ENCODE measurements around the gene HTRA1.

The HTRA1 gene

DNA sequence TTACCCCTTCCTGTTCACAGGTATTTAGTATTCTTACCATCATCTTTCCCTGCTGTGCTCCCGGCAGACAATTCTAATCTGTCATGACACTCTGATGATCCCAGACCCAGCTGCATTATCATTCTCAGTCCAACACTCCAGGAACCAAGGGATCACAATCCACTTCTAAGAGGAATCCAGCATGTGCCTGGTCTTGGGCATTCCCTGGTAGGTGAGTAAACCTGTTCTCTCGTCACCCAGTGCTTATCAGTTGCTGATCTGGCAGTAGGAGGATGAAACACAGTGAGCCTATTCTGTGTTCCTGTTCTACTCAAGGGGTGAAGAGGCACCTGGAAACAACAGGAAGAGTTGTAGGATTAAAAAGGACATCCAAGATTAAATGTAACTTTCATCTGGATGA, 97.9 kb downstream of the HTRA1 start:
- H3K27me3 ChIP-seq (replicated peaks; ENCODE audit: control insufficient read depth, insufficient read depth, low read length), result peaks cover 42% of the 10 kb centered on the region
- no peak for DNase-seq (ENCODE audit: low read depth)
- no peaks in the 10 kb centered on the region for H3K36me3 ChIP-seq (ENCODE audit: control insufficient read depth, insufficient read depth, low read length, severe bottlenecking)
- H3K4me1 ChIP-seq (ENCODE audit: control insufficient read depth, insufficient read depth, low read length), result no peaks in the 10 kb centered on the region
- no peak overlapping the region for H3K4me3 ChIP-seq (ENCODE audit: low read length)
- H3K9me3 ChIP-seq (ENCODE audit: control insufficient read depth, low read length), result no peaks in the 10 kb centered on the region
- no peak overlapping the region for H3K9ac ChIP-seq (ENCODE audit: low read length)

- Histone ChIP-seq H3K36me3 (ENCODE audit: control insufficient read depth, insufficient read depth, low read length, severe bottlenecking) (no peaks in the 10 kb centered on the region), H3K9me3 (ENCODE audit: control insufficient read depth, low read length) (no peaks in the 10 kb centered on the region), H3K27me3 (replicated peaks; ENCODE audit: control insufficient read depth, insufficient read depth, low read length) (peaks cover 42% of the 10 kb centered on the region), H3K9ac (ENCODE audit: low read length) (no peak within 1 kb of the TSS), H3K4me1 (ENCODE audit: control insufficient read depth, insufficient read depth, low read length) (peaks cover 3% of the 10 kb centered on the region), H3K4me3 (ENCODE audit: low read length) (no peak within 1 kb of the TSS)
- DNase-seq (ENCODE audit: low read depth), result no peak
Measured at GRCh38 chr10:122560279-122560804, 99.0 kb downstream of the HTRA1 start, which contains the start of gene DMBT1. Gene DMBT1, plus strand, starts transcription at chr10:122560754. Its CDS starts 17 bp downstream, at chr10:122560771.

DNA sequence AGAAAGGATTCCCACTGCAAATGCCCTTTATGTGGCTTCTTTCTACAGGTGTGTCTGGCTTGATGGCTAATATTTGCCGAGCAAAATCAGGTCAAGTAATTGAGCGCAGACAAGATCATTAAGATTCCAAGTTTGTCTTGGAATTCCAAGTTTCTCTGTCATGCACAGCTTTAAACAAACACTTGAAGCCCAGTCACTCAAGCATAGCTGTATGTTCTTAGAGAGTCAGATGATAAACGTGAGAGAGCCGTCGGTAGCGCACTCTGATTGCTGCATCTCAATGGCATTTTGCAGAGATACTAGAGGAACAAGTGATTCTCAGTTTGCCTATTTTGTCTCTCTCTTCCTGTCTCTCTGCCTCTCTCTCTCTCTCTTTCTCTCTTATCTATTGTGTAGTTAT, 99.9 kb downstream of the HTRA1 start:
- Histone ChIP-seq H3K4me3 (ENCODE audit: low read length) (no peak overlapping the region), H3K9ac (ENCODE audit: low read length) (no peak overlapping the region), H3K9me3 (ENCODE audit: control insufficient read depth, low read length) (no peaks in the 10 kb centered on the region), H3K36me3 (ENCODE audit: control insufficient read depth, insufficient read depth, low read length, severe bottlenecking) (no peaks in the 10 kb centered on the region), H3K4me1 (ENCODE audit: control insufficient read depth, insufficient read depth, low read length) (peaks cover 9% of the 10 kb centered on the region), H3K27me3 (replicated peaks; ENCODE audit: control insufficient read depth, insufficient read depth, low read length) (peaks cover 42% of the 10 kb centered on the region)
- peak; percentile 4 for DNase-seq (ENCODE audit: low read depth)

DNA sequence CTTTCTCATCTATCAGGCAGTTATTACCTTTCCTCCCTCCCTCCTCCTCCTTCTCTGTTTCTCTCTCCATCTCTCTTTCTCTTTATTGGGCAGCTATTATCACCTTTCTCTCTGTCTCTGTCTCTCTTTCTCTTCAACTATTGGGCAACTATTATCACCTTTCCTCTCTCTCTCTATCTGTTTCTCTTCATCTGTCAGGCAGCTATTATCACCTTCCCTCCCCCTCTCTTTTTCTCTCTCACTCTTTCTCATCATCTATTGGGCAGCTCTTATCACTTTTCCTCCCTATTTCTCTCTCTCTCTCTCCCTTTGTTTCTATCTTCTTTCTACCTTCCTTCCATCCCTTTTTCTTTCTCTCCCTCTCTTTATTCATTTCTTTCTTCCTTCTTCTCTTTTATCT, 100.4 kb downstream of the HTRA1 start:
- H3K27me3 ChIP-seq (replicated peaks; ENCODE audit: control insufficient read depth, insufficient read depth, low read length), result peaks cover 40% of the 10 kb centered on the region
- no peak for DNase-seq (ENCODE audit: low read depth)

More for the DNA sequence above, 100.4 kb downstream of the HTRA1 start:
- Histone ChIP-seq H3K9ac (ENCODE audit: low read length) (no peak overlapping the region), H3K4me1 (ENCODE audit: control insufficient read depth, insufficient read depth, low read length) (peaks cover 9% of the 10 kb centered on the region), H3K36me3 (ENCODE audit: control insufficient read depth, insufficient read depth, low read length, severe bottlenecking) (no peaks in the 10 kb centered on the region), H3K9me3 (ENCODE audit: control insufficient read depth, low read length) (no peaks in the 10 kb centered on the region), H3K4me3 (ENCODE audit: low read length) (no peak overlapping the region)

Measured in adipocyte (in vitro differentiated cells).